ENCODE measurements around the gene VPS26C. TPM values are rescaled to one million over a fixed set of nuclear protein-coding genes. Genes with fewer than 3 reads are reported as not detected.

The VPS26C gene
- total and polyA plus RNA-seq, 2 of the 8 experiments (the other 6 are each of a cell fraction or from before 2014, with no cell fraction given): 43.5 to 71.6 TPM

GRCh38 chr21:37220433-37220980, 46.6 kb downstream of the VPS26C start (continued):
- TF ChIP-seq CHD7 (IDR thresholded peaks at IDR 0.05; ENCODE audit: insufficient replicate concordance, low read length): no peak
- TF ChIP-seq USF2 (IDR thresholded peaks at IDR 0.05; ENCODE audit: low read length): no peak
- TF ChIP-seq SUZ12 (IDR thresholded peaks at IDR 0.05; ENCODE audit: low read length): no peak
- no peak for TF ChIP-seq BCL11A (IDR thresholded peaks at IDR 0.05; ENCODE audit: low read depth in 2 of 2, low read length in 2 of 2)
- no peak for TF ChIP-seq CTBP2 (IDR thresholded peaks at IDR 0.05; ENCODE audit: borderline replicate concordance, insufficient read depth, insufficient read length, low read length)
- no peak for TF ChIP-seq TAF1 (IDR thresholded peaks at IDR 0.05; ENCODE audit: low read depth, low read length)
- TF ChIP-seq SP1 (IDR thresholded peaks at IDR 0.05; ENCODE audit: low read depth, low read length): no peak
- no peak for TF ChIP-seq GTF2F1 (IDR thresholded peaks at IDR 0.05; ENCODE audit: borderline replicate concordance, low read depth, low read length)
- TF ChIP-seq RFX5 (IDR thresholded peaks at IDR 0.05; ENCODE audit: borderline replicate concordance, low read depth, low read length): no peak
- no peak for TF ChIP-seq RXRA (IDR thresholded peaks at IDR 0.05; ENCODE audit: insufficient read depth, low read depth, low read length)
